IMR-90 (cell line): Measurements from ENCODE around the gene PCNX2. TPM values are rescaled to one million over a fixed set of nuclear protein-coding genes. Genes with fewer than 3 reads are reported as not detected.

Source experiments
- ATAC-seq: fragments of 200-7000 bp; cut with Tn5 transposase; 2 replicates; pipeline ENCODE4 v1.9.1; 2020; ENCODE audit warnings: low read depth, mild to moderate bottlenecking, moderate library complexity
- BruUV-seq: library from RNA; stranded (reverse); fragments of 400-500 nt; replicated peaks from 2 replicates; lab custom pipeline; 2021; lab: Mats Ljungman, UMichigan
- CTCF ChIA-PET: fragments of 300-600 bp; formaldehyde crosslinking; extraction: SDS; loops from one replicate; lab custom pipeline; 2021; ENCODE audit warnings: antibody characterized with exemption; lab: Yijun Ruan, JAX
- POLR2A ChIA-PET: fragments of 300-600 bp; sonication (Branson Sonifier 250); formaldehyde crosslinking; loops from one replicate; lab custom pipeline; 2022; ENCODE audit warnings: antibody characterized with exemption; ENCODE audit not compliant: unreplicated experiment; lab: Charles Lee
- DNase-seq: peaks from one replicate; pipeline ENCODE4 v3.0.0; 2013
- H2AFZ ChIP-seq: replicated peaks from 2 replicates; pipeline ENCODE3; 2013; ENCODE audit warnings: low read length, mild to moderate bottlenecking; ENCODE audit not compliant: poor library complexity
- H2AK5ac ChIP-seq: 2 replicates; pipeline ENCODE4 v1.6.1; 2013; ENCODE audit warnings: low read depth, low read length, inconsistent platforms
- H2AK9ac ChIP-seq: replicated peaks from 2 replicates; pipeline ENCODE3; 2013; ENCODE audit warnings: mild to moderate bottlenecking, low read depth, low read length, moderate library complexity; ENCODE audit not compliant: poor library complexity
- H2BK120ac ChIP-seq: 2 replicates; pipeline ENCODE4 v1.6.1; 2013; ENCODE audit warnings: low read depth, low read length, inconsistent platforms
- H2BK15ac ChIP-seq: 3 replicates; pipeline ENCODE4 v1.6.1; 2013; ENCODE audit warnings: low read depth, low read length, inconsistent platforms
- H2BK20ac ChIP-seq: 2 replicates; pipeline ENCODE4 v1.6.1; 2013; ENCODE audit warnings: low read depth, mild to moderate bottlenecking, inconsistent platforms, low read length, moderate library complexity
- H2BK5ac ChIP-seq: 2 replicates; pipeline ENCODE4 v1.6.1; 2013; ENCODE audit warnings: mild to moderate bottlenecking, low read depth, low read length, inconsistent platforms; ENCODE audit not compliant: poor library complexity, severe bottlenecking
- H3K14ac ChIP-seq: replicated peaks from 2 replicates; pipeline ENCODE4 v1.6.1; 2013; ENCODE audit warnings: low read depth, low read length, inconsistent platforms
- H3K18ac ChIP-seq: 2 replicates; pipeline ENCODE4 v1.6.1; 2013; ENCODE audit warnings: low read depth, low read length, control low read depth
- H3K23ac ChIP-seq: 2 replicates; pipeline ENCODE4 v1.6.1; 2013; ENCODE audit warnings: low read depth, low read length, inconsistent platforms
- H3K27ac ChIP-seq: 2 replicates; pipeline ENCODE4 v1.5.1; 2013; ENCODE audit warnings: mild to moderate bottlenecking, control low read depth, low read length; ENCODE audit not compliant: insufficient read depth
- H3K27me3 ChIP-seq: 2 replicates; pipeline ENCODE4 v1.6.1; 2013; ENCODE audit warnings: low read length; ENCODE audit not compliant: control insufficient read depth, insufficient read depth
- H3K36me3 ChIP-seq: 2 replicates; pipeline ENCODE4 v1.6.1; 2013; ENCODE audit warnings: low read length, mixed read lengths; ENCODE audit not compliant: control insufficient read depth, insufficient read depth
- H3K4ac ChIP-seq: 2 replicates; pipeline ENCODE4 v1.6.1; 2013; ENCODE audit warnings: low read depth, low read length, inconsistent platforms
- H3K4me1 ChIP-seq: 2 replicates; pipeline ENCODE4 v1.6.1; 2013; ENCODE audit warnings: low read length, mixed read lengths; ENCODE audit not compliant: control insufficient read depth, insufficient read depth
- H3K4me2 ChIP-seq: 2 replicates; pipeline ENCODE4 v1.6.1; 2013; ENCODE audit warnings: low read depth, mild to moderate bottlenecking, control low read depth, low read length, moderate library complexity
- H3K4me3 ChIP-seq: 2 replicates; pipeline ENCODE4 v1.5.1; 2013; ENCODE audit warnings: low read depth, mild to moderate bottlenecking, control low read depth, low read length, moderate library complexity; ENCODE audit not compliant: insufficient read depth
- H3K56ac ChIP-seq: 2 replicates; pipeline ENCODE4 v1.6.1; 2013; ENCODE audit warnings: low read length, inconsistent platforms; ENCODE audit not compliant: insufficient read depth; ENCODE audit errors: extremely low read depth
- H3K79me1 ChIP-seq, 2 experiments: 2 replicates each; pipeline ENCODE4 v1.6.1; 2013; ENCODE audit warnings: low read length in 2 of 2, inconsistent platforms in 1 of 2, low read depth in 1 of 2
- H3K9ac ChIP-seq: 2 replicates; pipeline ENCODE4 v1.6.1; 2013; ENCODE audit warnings: low read depth, low read length, control low read depth
- H3K9me1 ChIP-seq: 2 replicates; pipeline ENCODE4 v1.6.1; 2013; ENCODE audit warnings: low read length, inconsistent platforms; ENCODE audit not compliant: insufficient read depth
- H3K9me3 ChIP-seq: 2 replicates; pipeline ENCODE4 v1.6.1; 2013; ENCODE audit warnings: low read length; ENCODE audit not compliant: control insufficient read depth, insufficient read depth
- H4K20me1 ChIP-seq: 2 replicates; pipeline ENCODE4 v1.6.1; 2013; ENCODE audit warnings: low read length, inconsistent platforms; ENCODE audit not compliant: insufficient read depth
- H4K5ac ChIP-seq: 2 replicates; pipeline ENCODE4 v1.6.1; 2013; ENCODE audit warnings: mild to moderate bottlenecking, low read depth, low read length, control low read depth
- H4K8ac ChIP-seq, 2 experiments: 2 replicates each; pipeline ENCODE4 v1.6.1; 2013; ENCODE audit warnings: low read depth in 2 of 2, low read length in 2 of 2, control low read depth in 1 of 2, inconsistent platforms in 1 of 2
- H4K91ac ChIP-seq: 2 replicates; pipeline ENCODE4 v1.6.1; 2013; ENCODE audit warnings: low read depth, low read length, inconsistent platforms; ENCODE audit not compliant: insufficient read depth
- CTCF ChIP-seq: conservative IDR thresholded peaks from 2 replicates; pipeline ENCODE4 v1.5.1; 2012; ENCODE audit warnings: mild to moderate bottlenecking, low read depth, low read length, improper control_type of control experiment
- ELK1 ChIP-seq: fragments of 150-350 bp; IDR thresholded peaks from 2 replicates; pipeline ENCODE4 v1.6.1; 2016; ENCODE audit warnings: low read depth, mild to moderate bottlenecking, low read length, moderate library complexity, borderline replicate concordance
- MXI1 ChIP-seq: IDR thresholded peaks from 2 replicates; pipeline ENCODE4 v1.6.1; 2012; ENCODE audit warnings: low read depth, mild to moderate bottlenecking, low read length, moderate library complexity, borderline replicate concordance
- RAD21 ChIP-seq: IDR thresholded peaks from 2 replicates; pipeline ENCODE4 v1.6.1; 2012; ENCODE audit warnings: low read length, improper control_type of control experiment
- RCOR1 ChIP-seq: IDR thresholded peaks from 2 replicates; pipeline ENCODE4 v1.6.1; 2012; ENCODE audit warnings: mild to moderate bottlenecking, low read length, improper control_type of control experiment; ENCODE audit not compliant: insufficient replicate concordance
- RFX5 ChIP-seq: IDR thresholded peaks from 2 replicates; pipeline ENCODE4 v1.8.0; 2012; ENCODE audit warnings: low read depth, mild to moderate bottlenecking, low read length, moderate library complexity
- WGBS, 2 experiments: methylation state at CpG; one replicate each; pipeline versions ENCODE4 v1.1.5 to v1.1.7; 2013; ENCODE audit warnings: missing lambda C conversion rate in 2 of 2; ENCODE audit not compliant: insufficient read length in 1 of 2; ENCODE audit errors: extremely low coverage in 2 of 2; 5-methylcytosine and 5-hydroxymethylcytosine counted together
- dilution Hi-C: fragments of 300-500 bp; cut with HindIII; formaldehyde crosslinking; loops from one replicate; pipeline ENCODE4 v1.14.3; 2018; ENCODE audit warnings: low sequenced_read_pairs; ENCODE audit not compliant: unreplicated experiment
- in situ Hi-C: fragments of 300-500 bp; cut with MboI; formaldehyde crosslinking; loops from 3 replicates; pipeline ENCODE4 v1.14.3; 2019; ENCODE audit warnings: low sequenced_read_pairs, inconsistent platforms, mixed read lengths
- intact Hi-C: fragments of 100-400 bp; cut with micrococcal nuclease; formaldehyde crosslinking; loops from 2 replicates; pipeline ENCODE4 v1.10.0; 2022
- polyA plus RNA-seq, 3 experiments: library from polyadenylated mRNA; depleted of rRNA; stranded (reverse); fragments of >200 nt; gene quantifications; 2 replicates each; pipeline ENCODE4 v1.2.3, GENCODE V29; 2012; ENCODE audit warnings: low replicate concordance in 1 of 3
- total RNA-seq: library from RNA; depleted of rRNA; stranded (reverse); fragments of >200 nt; gene quantifications from 2 replicates; pipeline ENCODE4 v1.2.3, GENCODE V29; 2012

Gene PCNX2
- total and polyA plus RNA-seq, 2 of the 4 experiments (the other 2 are of a cell fraction), result 15.9 to 22.6 TPM

DNA sequence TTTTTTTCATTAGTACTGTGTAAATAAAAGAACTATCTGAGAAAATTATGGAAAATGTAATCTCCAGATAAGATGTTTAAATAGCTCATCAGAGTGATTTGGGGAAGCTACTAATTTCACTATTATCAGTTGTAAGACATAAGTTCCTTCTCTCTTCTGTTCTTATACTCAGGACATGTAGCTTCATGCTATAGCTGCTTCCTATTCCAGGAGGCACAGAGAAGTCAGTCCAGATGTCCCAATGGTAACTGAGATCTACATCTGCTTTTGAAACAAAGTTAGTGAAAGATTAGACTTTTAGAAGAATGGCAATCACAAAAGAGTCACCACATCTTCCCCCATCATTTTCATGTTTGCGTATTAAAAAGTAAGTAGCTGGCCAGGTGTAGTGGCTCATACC lies 37.6 kb upstream of the PCNX2 start:
- H3K18ac ChIP-seq, result no peak overlapping the region
- CTCF ChIA-PET, result interaction anchor here (1.0 to 1.1 kb wide), 2 partner anchors 9 to 28 kb away, joined by 3 to 6 read pairs; no protein-coding TSS in a partner anchor
- no peak overlapping the region for H3K56ac ChIP-seq
- in situ Hi-C loops, result no loop called here
- no peak overlapping the region for H3K4me2 ChIP-seq
- H3K9ac ChIP-seq, result no peak overlapping the region
- H3K36me3 ChIP-seq, result no peaks in the 10 kb centered on the region
- DNase-seq, result no peak
- no peak overlapping the region for H2AFZ ChIP-seq
- no TSS peak for BruUV-seq
- no peak overlapping the region for H3K27ac ChIP-seq
- no peaks in the 10 kb centered on the region; the same call in 1 of the 2 replicates for H3K9me1 ChIP-seq
- H2BK20ac ChIP-seq, result no peak overlapping the region
- no peaks in the 10 kb centered on the region for H3K79me1 ChIP-seq
- H3K9me3 ChIP-seq, result no peaks in the 10 kb centered on the region; the same call in 1 of the 2 replicates
- H4K5ac ChIP-seq, result no peak overlapping the region
- H4K91ac ChIP-seq, result no peak overlapping the region
- WGBS, 2 experiments, result no CpG with 5 or more reads among the region's 1 CpG
- H2BK5ac ChIP-seq, result no peak overlapping the region
- H3K27me3 ChIP-seq, result peaks cover 9% of the 10 kb centered on the region
- no peak overlapping the region for H2AK9ac ChIP-seq
- H3K4me3 ChIP-seq, result no peak overlapping the region
- ATAC-seq, result no peak
- H3K4me1 ChIP-seq, result peaks cover 3% of the 10 kb centered on the region; the same call in 1 of the 2 replicates
- no peak overlapping the region for H3K14ac ChIP-seq
- H3K23ac ChIP-seq, result no peak overlapping the region
- POLR2A ChIA-PET, result no interaction called here
- no peak for TF ChIP-seq CTCF
- no peak for TF ChIP-seq MXI1
- TF ChIP-seq RCOR1, result no peak
- TF ChIP-seq RAD21, result no peak
- no peak for TF ChIP-seq RFX5
- TF ChIP-seq ELK1, result no peak
- no peak overlapping the region for H2AK5ac ChIP-seq
- H2BK15ac ChIP-seq, result no peak overlapping the region
- no peak overlapping the region for H3K4ac ChIP-seq
- H4K8ac ChIP-seq, result no peak overlapping the region
- H4K20me1 ChIP-seq, result no peaks in the 10 kb centered on the region
- intact Hi-C loops, result no loop called here
- dilution Hi-C loops, result no loop called here
- H2BK120ac ChIP-seq, result no peak overlapping the region
